Right lobe of liver (tissue), 6 donors: Measurements from ENCODE around the gene SEC23A. TPM values are rescaled to one million over a fixed set of nuclear protein-coding genes. Genes with fewer than 3 reads are reported as not detected.

ENCODE experiments used
- ATAC-seq, 4 donors: fragments of 200-7000 bp; cut with Tn5 transposase; one replicate each; pipeline ENCODE4 v1.9.1; 2020; ENCODE audit warnings: mild to moderate bottlenecking in 4 of 4, moderate library complexity in 4 of 4
- DNase-seq, 3 donors: peaks; one replicate each; pipeline ENCODE4 v3.0.0-alpha.2; 2020
- H3K27ac ChIP-seq, 3 donors: fragments of 200-600 bp; one replicate each; pipeline ENCODE4 v1.8.0; 2022
- H3K27me3 ChIP-seq, 2 donors: fragments of 200-600 bp; one replicate each; pipeline ENCODE4 v1.8.0; 2022
- H3K36me3 ChIP-seq, 4 donors: fragments of 200-600 bp; sonication (generic) in 1 of 4; one replicate each; pipeline versions ENCODE4 v1.5.1 to v1.8.0; 2017 to 2022; ENCODE audit warnings: control low read depth in 1 of 4
- H3K4me1 ChIP-seq, 4 donors: fragments of 200-600 bp; sonication (generic) in 1 of 4; one replicate each; pipeline versions ENCODE4 v1.5.1 to v1.8.0; 2017 to 2022; ENCODE audit warnings: control low read depth in 1 of 4
- H3K4me3 ChIP-seq, 3 donors: fragments of 200-600 bp; one replicate each; pipeline ENCODE4 v1.8.0; 2022
- H3K9me3 ChIP-seq, 4 donors: fragments of 200-600 bp; sonication (generic) in 1 of 4; one replicate each; pipeline versions ENCODE4 v1.5.1 to v1.8.0; 2017 to 2022; ENCODE audit warnings: control low read depth in 1 of 4
- POLR2A ChIP-seq: fragments of 450-650 bp; IDR thresholded peaks from one replicate; pipeline ENCODE4 v1.6.1; 2017; ENCODE audit warnings: antibody characterized with exemption, mild to moderate bottlenecking
- WGBS: methylation state at CpG from one replicate; pipeline ENCODE4 v1.1.6; 2018; ENCODE audit warnings: low coverage, low lambda C conversion rate; ENCODE audit not compliant: insufficient coverage; ENCODE audit errors: missing lambda C conversion rate; 5-methylcytosine and 5-hydroxymethylcytosine counted together
- intact Hi-C, 2 donors: fragments of 100-400 bp; cut with DNase I; formaldehyde crosslinking; loops; one replicate each; pipeline versions ENCODE4 v1.11.2 to v1.14.1; 2022
- total RNA-seq, 6 experiments: library from RNA; depleted of rRNA in 2 of 6; stranded (reverse); fragments of >200 nt in 2 of 6; fragmentation: NEBNext Ultra II Directional in 3 of 6; extraction: Animal tissue kit (Norgen Biotek cat#: 25700) in 3 of 6; gene quantifications; one replicate each; pipeline versions ENCODE4 v1.1.0 to v1.2.4, GENCODE V29; 2016 to 2023
- TF ChIP-seq, protein P1 (sequence below), 4 donors: fragments of 200-600 bp in 3 of 4; fragments of 450-650 bp in 1 of 4; IDR thresholded peaks; one replicate each; pipeline versions ENCODE4 v1.5.1 to v1.8.0; 2016 to 2022; ENCODE audit warnings: antibody characterized with exemption in 4 of 4, mild to moderate bottlenecking in 2 of 4
- donor health status: DM: no; HTN: yes; CAD: no.
- donor health status: DM: no; HTN: no; CAD: no.
- donor health status: DM: no; HTN: no; CAD: no.
- donor health status: DM: no; HTN: yes; CAD: no.
- donor health status: DM: no; HTN: yes; CAD: no.

The SEC23A gene
- total RNA-seq, 6 experiments from 2014 or later = 69.2 to 107 (median 88.1) TPM

DNA sequence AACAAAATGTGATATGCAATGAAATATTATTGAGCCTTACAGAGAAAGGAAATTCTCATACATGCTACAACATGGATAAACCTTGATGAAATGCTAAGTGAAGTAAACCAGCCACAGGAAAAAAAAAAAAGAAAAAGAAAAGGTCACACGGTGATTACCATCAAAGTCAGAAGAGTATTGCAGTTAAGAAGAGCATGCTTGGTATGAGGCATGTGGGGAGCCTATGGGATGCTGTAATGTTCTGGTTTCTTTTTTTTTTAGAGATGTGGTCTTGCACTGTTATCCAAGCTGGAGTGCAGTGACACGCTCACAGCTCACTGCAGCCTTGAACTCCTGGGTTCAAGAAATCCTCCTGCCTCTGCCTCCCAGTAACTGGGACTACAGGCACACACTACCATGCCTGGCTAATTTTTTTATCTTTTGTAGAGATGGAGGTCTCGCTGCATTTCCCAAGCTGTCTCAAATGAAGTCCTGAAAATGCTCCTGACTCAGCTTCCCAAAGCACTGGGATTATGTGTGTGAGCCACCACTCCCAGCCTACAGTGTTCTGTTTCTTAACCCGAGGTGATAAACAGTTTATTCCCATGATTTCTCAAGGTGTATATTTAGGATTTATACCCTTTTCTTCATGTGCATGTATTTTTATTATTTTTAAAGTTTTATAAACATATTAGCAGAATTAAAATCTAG, 96.2 kb downstream of the SEC23A start:
- intact Hi-C loops = no loop called here
- H3K9me3 ChIP-seq = no peaks in the 10 kb centered on the region
- peaks cover 0 to 3% (median 0%) of the 10 kb centered on the region in 4 donors for H3K4me1 ChIP-seq
- no peaks in the 10 kb centered on the region for H3K36me3 ChIP-seq
- 89% methylated on average over 4 of the region's 4 CpGs for WGBS
- H3K27ac ChIP-seq = no peak overlapping the region
- DNase-seq (no peak), ATAC-seq (no peak)
- H3K4me3 ChIP-seq = no peak overlapping the region
- H3K27me3 ChIP-seq = no peaks in the 10 kb centered on the region
- TF ChIP-seq, protein P1, sequence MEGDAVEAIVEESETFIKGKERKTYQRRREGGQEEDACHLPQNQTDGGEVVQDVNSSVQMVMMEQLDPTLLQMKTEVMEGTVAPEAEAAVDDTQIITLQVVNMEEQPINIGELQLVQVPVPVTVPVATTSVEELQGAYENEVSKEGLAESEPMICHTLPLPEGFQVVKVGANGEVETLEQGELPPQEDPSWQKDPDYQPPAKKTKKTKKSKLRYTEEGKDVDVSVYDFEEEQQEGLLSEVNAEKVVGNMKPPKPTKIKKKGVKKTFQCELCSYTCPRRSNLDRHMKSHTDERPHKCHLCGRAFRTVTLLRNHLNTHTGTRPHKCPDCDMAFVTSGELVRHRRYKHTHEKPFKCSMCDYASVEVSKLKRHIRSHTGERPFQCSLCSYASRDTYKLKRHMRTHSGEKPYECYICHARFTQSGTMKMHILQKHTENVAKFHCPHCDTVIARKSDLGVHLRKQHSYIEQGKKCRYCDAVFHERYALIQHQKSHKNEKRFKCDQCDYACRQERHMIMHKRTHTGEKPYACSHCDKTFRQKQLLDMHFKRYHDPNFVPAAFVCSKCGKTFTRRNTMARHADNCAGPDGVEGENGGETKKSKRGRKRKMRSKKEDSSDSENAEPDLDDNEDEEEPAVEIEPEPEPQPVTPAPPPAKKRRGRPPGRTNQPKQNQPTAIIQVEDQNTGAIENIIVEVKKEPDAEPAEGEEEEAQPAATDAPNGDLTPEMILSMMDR (IDR thresholded peaks at IDR 0.05) = no peak
- TF ChIP-seq POLR2A = no peak

DNA sequence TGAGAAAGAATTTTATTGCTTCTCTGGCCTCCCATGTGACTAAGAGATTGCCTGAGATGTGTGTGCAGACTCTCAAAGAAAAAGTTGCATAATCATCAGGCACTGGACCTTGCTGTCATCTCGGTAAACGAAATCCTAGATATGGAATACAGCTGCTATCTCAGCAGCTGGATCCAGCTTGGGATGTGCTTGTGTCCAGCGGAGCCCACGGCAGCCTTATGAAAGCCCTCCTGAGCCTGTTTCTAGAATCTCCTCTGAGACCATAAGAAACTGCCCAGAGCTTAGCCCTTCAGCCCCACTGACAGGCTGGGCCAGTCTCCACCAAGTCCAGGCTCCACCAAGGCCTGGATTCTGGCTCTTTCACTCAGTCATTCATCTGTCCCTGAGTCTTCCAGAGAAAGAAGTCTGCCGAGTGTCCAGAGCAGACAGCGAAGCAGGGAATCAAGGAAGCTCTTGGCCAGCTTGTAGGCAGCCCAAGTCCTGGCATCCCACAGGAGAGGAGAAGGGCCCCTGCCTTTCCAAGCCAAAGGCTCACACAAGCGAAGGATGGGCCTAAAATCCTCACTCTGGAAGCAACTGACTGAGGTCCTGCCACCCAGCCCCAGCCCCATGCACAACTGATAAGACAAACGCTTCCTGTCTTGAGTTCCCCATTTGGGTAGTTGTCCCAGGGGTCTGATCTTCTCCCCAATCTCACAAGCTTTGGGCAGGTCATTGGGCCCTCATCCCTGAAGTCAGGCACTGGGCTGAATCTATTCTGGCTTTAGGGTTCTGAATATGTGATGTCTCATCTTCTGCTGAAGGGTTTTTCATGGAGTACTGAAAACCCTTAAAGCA, 97.8 kb downstream of the SEC23A start:
- ATAC-seq = no peak
- H3K36me3 ChIP-seq = no peaks in the 10 kb centered on the region
- H3K27ac ChIP-seq = no peak overlapping the region
- intact Hi-C loops = no loop called here
- H3K4me1 ChIP-seq = peaks cover 0 to 3% (median 0%) of the 10 kb centered on the region in 4 donors
- no peak for TF ChIP-seq POLR2A
- TF ChIP-seq, protein P1 (IDR thresholded peaks at IDR 0.05) = no peak
- H3K4me3 ChIP-seq = no peak overlapping the region
- DNase-seq = no peak
- no peaks in the 10 kb centered on the region for H3K9me3 ChIP-seq
- WGBS = 72% methylated on average over 6 of the region's 8 CpGs
- no peaks in the 10 kb centered on the region for H3K27me3 ChIP-seq

DNA sequence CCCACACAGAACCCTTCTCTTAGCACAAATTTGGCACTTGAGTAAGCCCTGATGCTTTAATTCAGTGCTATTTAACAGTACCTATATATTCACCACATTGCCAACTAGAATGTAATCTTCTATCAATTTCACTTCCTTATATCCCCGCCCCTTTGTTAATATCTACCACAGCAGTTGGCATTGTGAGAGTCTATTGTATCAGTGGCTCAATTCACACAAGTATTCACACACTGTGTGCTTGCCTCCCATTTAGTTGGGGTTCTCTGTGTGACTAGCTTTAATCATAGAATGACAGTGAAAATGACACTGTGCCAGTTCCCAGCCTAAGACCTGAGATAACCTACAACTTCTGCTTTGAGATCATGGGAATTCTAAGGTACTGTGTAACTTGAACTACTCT, 103.1 kb downstream of the SEC23A start:
- no peaks in the 10 kb centered on the region for H3K4me1 ChIP-seq
- TF ChIP-seq, protein P1 (IDR thresholded peaks at IDR 0.05) = no peak
- TF ChIP-seq POLR2A = no peak
- intact Hi-C loops = no loop called here
- 85% methylated on average over 1 of the region's 1 CpG for WGBS
- H3K9me3 ChIP-seq = no peaks in the 10 kb centered on the region
- no peak overlapping the region for H3K27ac ChIP-seq
- no peak overlapping the region for H3K4me3 ChIP-seq
- no peaks in the 10 kb centered on the region for H3K27me3 ChIP-seq
- DNase-seq = no peak
- H3K36me3 ChIP-seq = no peaks in the 10 kb centered on the region
- no peak for ATAC-seq

DNA sequence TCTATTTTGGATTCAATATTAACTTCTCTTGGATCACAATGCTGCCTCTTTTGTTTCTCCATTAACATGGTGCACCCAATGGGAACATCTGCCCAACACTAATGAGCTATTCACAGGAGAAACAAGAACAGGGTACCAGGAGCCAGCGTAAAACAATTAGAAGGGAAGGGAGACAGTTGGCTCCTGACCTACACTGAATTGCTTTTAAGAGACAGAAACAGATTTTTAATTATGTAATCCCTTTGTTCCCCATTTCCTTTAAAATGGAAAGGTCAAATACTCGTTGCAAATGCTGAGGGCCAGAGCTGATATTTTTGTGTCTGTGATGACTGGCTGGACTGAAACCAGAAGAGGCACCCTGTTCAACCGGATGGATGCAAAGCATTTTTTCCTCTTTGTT, 108.3 kb downstream of the SEC23A start:
- ATAC-seq = peak in 1 of 4 donors; percentile 36

More for the DNA sequence above, 108.3 kb downstream of the SEC23A start:
- 31% methylated on average over 3 of the region's 3 CpGs for WGBS
- no peaks in the 10 kb centered on the region for H3K27me3 ChIP-seq
- H3K9me3 ChIP-seq = no peaks in the 10 kb centered on the region
- no peak for DNase-seq
- intact Hi-C loops = no loop called here
- no peaks in the 10 kb centered on the region for H3K36me3 ChIP-seq
- H3K4me3 ChIP-seq = no peak overlapping the region
- H3K27ac ChIP-seq = no peak overlapping the region
- TF ChIP-seq, protein P1 (IDR thresholded peaks at IDR 0.05) = no peak
- TF ChIP-seq POLR2A = no peak
- H3K4me1 ChIP-seq = no peaks in the 10 kb centered on the region
